DMS153 treated with DMSO at 0.1 percent for 48 hours (cell line): ENCODE data around the gene WNK1.
"Not testable (repeated sequence)": the region's sequence is repeated elsewhere in the genome, so short reads cannot be mapped to it uniquely, and the experiment has no call there.

Source experiments
- DNase-seq: peaks from one replicate; lab custom pipeline; 2025; ENCODE audit not compliant: unreplicated experiment; lab: John Stamatoyannopoulos, UW

Gene WNK1

GRCh38 chr12:907413-908185 is 155.2 kb downstream of the WNK1 start:
- DNase-seq = no peak

- no peak for DNase-seq
These were observed 157.5 kb downstream of the WNK1 start for GRCh38 chr12:909861-910260.

DNA sequence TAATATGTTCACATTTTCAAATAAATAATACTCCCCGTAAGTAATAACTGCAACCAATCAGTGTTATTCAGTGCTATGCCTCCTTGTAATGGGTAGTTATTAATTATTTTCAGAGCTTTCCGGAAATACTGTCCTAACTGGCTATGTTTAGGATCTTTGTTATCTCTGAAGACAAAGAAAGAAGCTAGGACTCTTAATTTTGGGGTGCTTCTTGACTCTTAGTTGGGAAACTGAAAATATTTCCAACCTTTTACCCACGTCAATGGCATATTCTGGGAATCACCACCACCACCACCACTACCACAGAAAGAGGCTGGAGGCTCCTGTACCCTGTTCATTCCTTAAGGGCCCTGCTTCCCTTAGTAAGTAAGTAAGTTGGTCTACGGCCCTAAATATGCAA is 158.0 kb downstream of the WNK1 start:
- no peak for DNase-seq

GRCh38 chr12:911191-911826 is 158.9 kb downstream of the WNK1 start:
- DNase-seq = no peak

DNA sequence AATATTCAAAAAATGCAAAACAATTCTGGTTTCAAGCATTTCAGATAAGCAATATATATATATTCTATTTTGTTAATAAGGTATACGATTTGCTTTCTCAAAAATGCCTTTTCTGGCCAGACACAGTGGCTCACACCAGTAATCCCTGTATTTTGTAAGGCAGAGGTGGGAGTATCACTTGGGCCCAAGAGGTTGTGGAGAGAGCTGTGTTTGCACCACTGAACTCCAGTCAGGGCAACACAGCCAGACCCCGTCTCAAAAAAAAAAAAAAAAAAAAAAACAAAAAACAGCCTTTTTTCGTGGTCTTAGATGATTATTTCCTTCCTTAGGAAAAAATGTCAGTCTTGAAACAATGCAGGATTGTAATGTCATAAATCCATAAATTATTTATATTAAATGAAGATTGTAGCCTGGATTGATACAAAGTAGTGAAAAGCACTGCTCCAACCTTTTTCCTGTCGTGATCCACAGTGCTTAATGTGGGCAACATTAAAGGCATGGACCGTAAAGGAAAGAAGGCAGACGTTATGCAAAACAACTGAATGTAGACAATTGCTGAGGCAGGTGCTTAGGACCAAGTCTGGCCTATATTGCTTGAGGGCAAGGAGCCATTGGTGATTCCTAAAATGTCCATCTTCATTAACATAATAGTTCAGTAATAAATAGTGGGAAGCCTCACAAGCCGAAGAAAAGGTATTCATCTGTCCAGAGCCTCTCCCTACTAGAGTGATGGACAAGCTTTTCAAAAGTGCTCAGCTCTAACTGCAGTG is 160.3 kb downstream of the WNK1 start:
- DNase-seq = no peak

DNA sequence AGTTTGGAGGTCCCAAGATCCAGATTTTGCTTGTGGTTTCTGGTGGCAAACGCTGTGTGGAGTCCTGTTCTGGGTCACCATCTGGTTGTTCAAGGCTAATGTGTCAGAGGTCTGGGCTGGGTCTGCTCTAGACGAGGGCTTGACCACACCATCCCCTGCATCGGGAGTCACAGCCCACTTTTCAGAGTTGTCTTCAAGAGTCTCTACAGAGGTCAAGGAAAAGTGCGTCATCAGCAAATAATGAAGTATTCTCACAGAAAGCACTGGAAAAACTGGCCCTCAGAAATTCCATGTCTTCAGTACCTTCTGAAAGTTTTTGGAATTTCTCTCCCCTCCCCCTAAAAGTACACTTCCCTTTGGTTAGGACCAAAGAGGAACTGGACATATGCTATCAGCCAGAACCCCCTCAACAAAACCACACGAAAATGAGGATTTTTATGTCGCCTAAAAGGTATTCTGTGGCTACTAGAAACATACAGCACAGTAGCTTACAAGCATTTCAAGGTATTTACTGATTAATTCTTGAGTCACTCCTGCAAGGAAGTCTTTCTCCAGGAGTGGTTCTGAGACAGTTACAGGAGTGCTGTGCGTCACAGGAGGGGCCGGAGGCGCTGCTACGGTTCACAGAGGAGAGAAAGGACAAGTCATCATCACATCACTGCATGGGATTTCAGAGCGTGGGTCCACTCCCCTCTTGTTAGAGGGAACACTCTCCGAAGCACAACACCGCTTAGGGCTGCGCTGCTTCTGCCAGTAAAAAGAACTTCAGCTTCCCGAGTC is 161.7 kb downstream of the WNK1 start:
- DNase-seq = no peak

DNA sequence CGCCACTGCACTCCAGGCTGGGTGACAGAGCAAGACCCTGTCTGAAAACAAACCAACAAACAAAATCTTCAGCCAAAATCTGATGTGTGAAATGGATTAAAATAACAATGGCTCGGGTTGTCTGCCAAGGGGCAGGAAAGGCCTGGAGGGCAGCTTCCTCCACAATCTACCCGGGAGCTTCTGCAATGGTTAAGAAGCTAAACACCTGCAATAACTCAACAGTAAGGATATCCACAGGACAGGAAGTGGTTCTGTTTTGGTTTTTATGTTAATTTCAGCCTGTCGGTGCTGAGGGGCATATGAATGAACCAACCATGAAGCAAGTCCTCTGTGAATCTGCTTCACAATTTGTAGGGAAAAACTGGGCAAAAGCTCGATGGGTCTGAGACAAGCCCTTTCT is 162.7 kb downstream of the WNK1 start:
- DNase-seq = no peak

DNA sequence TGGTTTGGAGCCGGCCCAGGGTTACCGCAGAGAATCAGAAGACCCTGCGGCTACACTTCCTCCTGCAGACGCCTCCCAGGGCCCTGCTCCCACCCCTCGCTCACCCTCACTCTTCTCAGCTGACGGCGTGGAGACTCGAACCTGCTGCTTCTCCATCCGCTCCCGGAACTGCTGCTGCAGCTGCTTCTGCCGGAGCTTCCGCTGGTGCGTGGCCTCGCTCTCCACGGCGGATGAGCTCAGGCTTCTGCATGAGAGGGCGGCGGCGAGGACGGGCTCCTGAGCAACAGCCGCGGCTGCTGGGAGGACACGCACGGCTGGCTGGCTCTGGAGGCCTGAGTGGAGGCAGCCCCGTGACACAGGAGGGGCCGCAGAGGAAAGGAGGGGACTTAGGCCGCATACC is 163.9 kb downstream of the WNK1 start:
- DNase-seq = no peak

- DNase-seq = no peak
These were observed 164.5 kb downstream of the WNK1 start for GRCh38 chr12:916712-917445.

DNA sequence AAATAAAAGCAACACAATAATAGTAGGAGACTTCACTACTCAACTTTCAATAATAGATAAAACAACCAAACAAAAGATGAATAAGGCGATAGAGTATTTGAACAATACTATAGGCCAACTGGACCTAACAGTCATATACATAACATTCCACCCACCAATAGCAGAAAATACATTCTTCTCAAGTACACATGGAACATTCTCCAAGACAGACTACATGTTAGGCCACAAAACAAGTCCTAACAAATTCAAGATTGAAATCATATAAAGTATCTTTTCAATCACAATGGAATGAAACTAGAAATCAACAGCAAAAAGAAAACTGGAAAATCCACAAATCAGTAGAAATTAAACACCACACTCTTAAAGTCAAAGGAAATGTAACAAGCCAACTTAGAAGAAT is 168.3 kb downstream of the WNK1 start:
- DNase-seq = no peak

- no peak for DNase-seq
These were observed 169.9 kb downstream of the WNK1 start for GRCh38 chr12:922285-922684.

GRCh38 chr12:926641-927040 is 174.3 kb downstream of the WNK1 start:
- DNase-seq = no peak

DNA sequence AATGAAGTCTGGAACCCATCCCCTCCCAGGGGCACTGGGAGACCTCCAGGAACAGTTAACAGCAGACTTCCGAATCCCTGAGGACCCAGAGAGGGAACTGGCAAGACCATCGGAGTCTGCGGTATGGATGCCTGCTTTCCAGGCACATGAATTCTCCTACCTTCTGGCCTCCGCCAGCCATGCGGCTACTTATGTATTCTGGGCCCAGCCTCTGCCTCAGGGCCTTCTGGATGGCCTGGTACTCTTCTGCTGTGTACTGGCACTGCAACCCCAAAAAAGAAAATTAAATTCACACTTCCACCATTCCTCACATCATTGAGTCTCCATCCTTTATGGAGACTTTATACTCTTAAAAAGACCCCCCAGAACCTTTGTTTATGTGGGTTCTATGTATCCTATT is 178.7 kb downstream of the WNK1 start:
- DNase-seq = no peak

DNA sequence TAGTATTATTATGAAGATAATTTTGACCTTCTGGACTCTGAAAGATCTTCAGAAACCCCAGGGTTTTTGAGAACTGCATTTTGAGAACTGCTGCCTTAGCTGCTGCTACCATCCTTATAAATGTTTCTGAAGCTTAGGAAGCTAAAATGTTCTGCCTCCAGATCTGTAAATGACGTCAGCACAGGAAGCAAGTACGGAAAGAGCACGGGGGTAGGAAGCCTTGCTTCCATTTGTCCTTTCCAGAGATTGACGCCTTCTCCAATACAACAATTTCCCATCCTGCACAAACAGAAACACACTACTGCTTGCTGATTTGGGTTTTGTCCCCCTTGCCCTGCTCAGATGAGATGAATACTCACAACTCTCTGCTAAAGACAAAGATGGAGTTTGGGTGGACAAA is 179.2 kb downstream of the WNK1 start:
- DNase-seq = no peak

- DNase-seq = not testable (repeated sequence)
These were observed 183.5 kb downstream of the WNK1 start for GRCh38 chr12:935891-936290.

- DNase-seq = no peak
These were observed 184.3 kb downstream of the WNK1 start for GRCh38 chr12:936377-937345.

- DNase-seq = no peak
These were observed 186.4 kb downstream of the WNK1 start for GRCh38 chr12:938810-939209.

DNA sequence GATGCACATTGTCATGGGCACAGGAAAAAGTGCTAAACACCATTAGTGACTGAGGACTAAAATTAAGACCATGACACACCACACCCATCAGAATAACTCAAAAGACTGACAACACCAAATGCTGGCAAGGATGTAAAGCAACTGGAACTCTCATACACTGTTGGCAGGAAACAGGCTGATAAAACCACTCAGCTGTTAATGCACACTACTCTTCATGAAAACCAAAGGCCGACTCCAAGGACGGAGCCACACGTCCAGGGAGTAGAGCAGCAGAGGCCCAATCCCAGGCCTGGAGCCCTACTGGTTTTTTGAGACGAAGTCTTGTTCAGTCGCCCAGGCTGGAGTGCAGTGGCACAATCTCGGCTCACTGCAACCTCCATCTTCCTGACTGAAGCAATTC is 190.7 kb downstream of the WNK1 start:
- no peak for DNase-seq

DNA sequence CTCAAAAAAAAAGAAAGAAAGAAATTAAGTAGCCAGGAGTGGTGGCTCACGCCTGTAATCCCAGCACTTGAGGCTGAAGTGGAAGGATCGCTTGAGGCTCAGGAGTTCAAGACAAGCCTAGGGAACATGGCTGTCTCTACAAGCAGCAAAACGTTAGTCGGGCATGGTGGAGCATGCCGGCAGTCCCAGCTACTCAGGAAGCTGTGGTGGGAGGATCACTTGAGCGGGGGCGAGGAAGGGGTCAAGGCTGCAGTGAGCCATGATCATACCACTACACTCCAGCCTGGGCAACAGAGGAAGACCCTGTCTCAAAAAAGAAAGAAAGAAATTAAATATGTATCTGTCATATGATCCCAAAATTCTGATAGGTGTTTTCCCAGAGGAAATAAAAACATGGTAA is 191.8 kb downstream of the WNK1 start:
- DNase-seq = no peak

DNA sequence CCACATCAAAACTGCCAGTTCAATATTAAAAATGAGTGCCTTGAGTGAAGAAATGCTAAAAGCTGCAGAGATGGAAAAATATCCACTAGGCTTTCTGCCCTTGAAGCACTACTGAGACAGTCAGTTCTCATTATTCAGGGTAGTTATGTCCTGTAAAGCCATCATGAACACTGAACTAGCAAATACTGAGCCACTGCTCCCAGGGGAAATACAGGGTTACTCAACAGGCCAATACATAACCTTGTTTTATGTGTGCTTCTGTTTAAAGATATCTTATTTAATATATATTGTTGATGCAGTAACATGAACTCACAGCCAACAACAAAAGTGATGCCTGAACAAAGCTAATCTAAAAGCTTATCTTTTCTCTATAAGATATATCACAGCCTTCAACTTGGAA is 193.8 kb downstream of the WNK1 start:
- DNase-seq = no peak
